GM12891 (cell line): ENCODE results near the gene KCND3.

Source experiments
- DNase-seq: peaks from one replicate; pipeline ENCODE4 v3.0.0; 2011; ENCODE audit warnings: low spot score; ENCODE audit not compliant: insufficient read length
- FAIRE-seq: peaks from 2 replicates; lab custom pipeline; 2011; peaks lifted over from hg19 to GRCh38; lab: Jason Lieb, UNC
- PAX5 ChIP-seq: IDR thresholded peaks from 2 replicates; pipeline ENCODE4 v1.6.1; 2011; ENCODE audit warnings: low read length, moderate library complexity, mild to moderate bottlenecking; ENCODE audit not compliant: insufficient read depth, severe bottlenecking
- POLR2A ChIP-seq: IDR thresholded peaks from 2 replicates; pipeline ENCODE4 v1.6.1; 2011; ENCODE audit warnings: low read depth, low read length, control low read depth
- POLR2AphosphoS5 ChIP-seq: IDR thresholded peaks from 2 replicates; pipeline ENCODE4 v1.6.1; 2011; ENCODE audit warnings: low read depth, low read length, control low read depth
- POU2F2 ChIP-seq: IDR thresholded peaks from 2 replicates; pipeline ENCODE4 v1.6.1; 2011; ENCODE audit warnings: low read depth, mild to moderate bottlenecking, control low read depth, low read length, moderate library complexity
- SPI1 ChIP-seq: IDR thresholded peaks from 2 replicates; pipeline ENCODE4 v1.6.1; 2011; ENCODE audit warnings: low read depth, low read length, control low read depth
- TAF1 ChIP-seq: IDR thresholded peaks from 2 replicates; pipeline ENCODE4 v1.6.1; 2011; ENCODE audit warnings: low read depth, low read length, control low read depth

KCND3 gene

DNA sequence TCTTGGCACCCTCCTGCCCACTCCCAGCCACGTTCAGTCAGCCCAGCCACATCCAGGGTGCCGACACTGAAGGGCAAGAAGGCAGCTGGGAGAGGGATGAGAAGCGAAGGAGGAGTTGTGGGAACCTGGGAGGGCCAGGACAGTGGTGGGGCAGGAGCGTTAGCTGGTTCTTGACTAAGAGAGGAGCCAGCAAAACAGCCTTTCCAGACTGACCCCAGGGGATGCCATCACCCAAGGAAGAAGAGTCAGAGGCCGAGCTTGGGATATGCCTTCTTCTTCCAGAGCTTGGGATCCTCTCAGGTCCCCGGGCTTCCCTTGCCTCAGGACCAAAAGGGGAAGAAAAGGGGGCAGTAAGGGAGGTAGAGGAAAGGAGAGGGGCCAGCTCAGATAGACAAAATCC lies 257.5 kb downstream of the KCND3 start:
- DNase-seq, result no peak
- FAIRE-seq, result no peak
- TF ChIP-seq POLR2AphosphoS5 (no peak), POU2F2 (no peak), TAF1 (no peak), SPI1 (no peak), PAX5 (no peak), POLR2A (no peak)

DNA sequence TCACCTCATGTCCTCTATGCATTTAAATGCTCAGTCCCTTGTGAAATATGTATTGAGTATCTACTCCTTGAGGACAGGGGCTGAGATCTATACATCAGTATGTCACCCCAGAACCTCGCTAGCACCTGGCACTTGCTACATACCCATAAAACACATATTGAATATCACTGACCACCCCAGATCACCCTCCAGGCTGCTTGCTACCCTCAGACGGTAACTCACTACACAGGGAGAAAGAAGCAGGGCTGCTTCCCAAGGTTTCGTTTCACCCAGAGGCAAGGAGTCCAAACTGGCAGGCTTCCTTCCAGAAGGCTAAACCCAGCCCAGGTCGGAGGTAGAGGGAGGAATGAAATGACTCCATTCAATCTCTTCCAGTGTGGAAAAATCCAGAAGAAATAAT lies 258.8 kb downstream of the KCND3 start:
- no peak for FAIRE-seq
- TF ChIP-seq SPI1 (no peak), POU2F2 (no peak), POLR2AphosphoS5 (no peak)
- no peak for DNase-seq

DNA sequence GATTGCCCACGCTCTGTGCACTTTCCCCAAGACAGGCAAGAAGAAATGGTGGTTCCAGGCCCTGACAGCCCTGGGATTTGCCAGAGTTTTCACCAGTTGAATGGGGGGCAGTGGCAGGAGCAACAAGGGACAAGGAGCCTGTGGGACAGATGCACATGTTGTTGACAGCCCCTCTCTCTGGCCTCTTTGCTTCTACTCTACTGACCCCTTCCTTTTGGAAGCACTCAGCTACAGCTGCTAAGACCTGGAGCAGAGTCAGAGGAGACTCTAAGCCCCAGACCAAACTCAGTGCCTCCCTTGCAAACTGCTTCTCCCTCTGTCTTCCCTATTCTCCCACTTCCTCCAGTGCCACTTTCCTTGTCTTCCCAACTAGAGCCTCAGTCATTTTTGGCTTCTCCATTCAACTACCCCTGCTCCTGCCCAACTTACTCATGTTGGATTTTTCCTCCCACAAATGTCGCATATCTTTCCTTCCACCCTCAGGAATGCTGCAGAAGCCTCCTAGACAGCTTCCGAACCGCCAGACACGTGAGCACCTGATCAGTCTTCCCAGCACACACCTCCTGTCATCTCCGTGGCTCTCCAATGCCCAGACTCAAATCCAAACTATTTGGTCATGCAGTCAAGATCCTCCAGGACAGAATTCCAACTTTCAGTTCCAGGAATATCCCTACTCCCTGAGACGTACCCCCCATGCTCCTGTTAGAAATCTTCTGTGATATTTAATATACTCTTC lies 259.4 kb downstream of the KCND3 start:
- TF ChIP-seq PAX5 (no peak), SPI1 (no peak), POLR2A (no peak), TAF1 (no peak), POLR2AphosphoS5 (no peak), POU2F2 (no peak)
- DNase-seq, result no peak
- no peak for FAIRE-seq

DNA sequence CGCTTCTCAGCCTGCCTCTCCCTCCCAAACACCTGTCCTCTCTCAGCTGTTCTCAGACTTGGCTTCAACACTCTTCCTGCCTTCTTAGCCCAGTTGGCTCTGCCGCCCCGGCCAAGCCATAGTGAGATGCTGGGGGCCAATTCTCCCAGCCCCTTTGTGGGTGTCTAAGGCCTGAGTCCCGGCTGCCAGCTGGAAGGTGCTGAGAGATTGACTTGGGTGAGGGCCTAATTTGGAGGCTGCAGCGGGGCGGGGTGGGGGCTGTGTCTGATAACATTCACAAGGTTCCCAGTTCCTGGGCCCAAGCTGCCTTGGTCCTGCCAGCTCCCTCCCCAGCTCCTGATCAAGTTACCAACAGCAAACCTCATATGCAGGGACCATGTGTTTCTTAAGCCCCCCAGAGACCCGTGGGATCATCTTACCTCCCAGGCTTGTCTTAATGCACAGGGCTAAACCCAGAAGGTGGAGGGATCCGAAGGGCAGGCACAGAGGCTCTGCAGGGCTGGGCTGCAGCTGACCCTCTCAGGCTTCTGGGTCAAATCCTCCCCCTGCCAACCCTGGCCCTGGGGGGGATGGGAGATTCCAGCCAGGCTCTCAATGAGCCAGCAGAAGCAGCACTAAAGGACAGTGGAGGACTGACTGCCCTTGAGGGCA lies 260.1 kb downstream of the KCND3 start:
- DNase-seq (no peak), FAIRE-seq (no peak)
- TF ChIP-seq PAX5, result no peak
- TF ChIP-seq TAF1, result no peak
- TF ChIP-seq POLR2A, result no peak
- TF ChIP-seq POLR2AphosphoS5, result no peak

DNA sequence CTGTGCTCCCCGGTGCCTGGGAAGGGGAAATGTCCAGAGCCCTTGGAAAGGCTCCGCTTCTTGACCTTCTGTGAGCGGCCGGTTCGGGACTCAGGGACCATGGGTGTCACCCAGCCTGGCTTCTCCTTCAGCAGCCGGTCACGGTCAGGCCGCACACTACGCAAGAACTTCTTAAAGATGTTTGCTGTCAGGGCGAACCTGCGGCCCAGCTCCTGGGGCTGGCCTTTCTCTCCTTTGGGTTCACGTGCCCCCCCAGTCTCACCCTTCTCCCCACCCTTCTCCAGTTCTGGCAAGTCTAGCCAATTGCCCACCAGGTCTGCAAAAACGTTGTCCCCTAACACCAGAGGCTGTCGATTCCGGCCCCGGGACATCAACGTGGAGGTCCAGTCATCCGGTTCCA lies 262.4 kb downstream of the KCND3 start:
- no peak for FAIRE-seq
- DNase-seq, result no peak
- TF ChIP-seq SPI1 (no peak), POLR2A (no peak), PAX5 (no peak), TAF1 (no peak), POU2F2 (no peak), POLR2AphosphoS5 (no peak)

DNA sequence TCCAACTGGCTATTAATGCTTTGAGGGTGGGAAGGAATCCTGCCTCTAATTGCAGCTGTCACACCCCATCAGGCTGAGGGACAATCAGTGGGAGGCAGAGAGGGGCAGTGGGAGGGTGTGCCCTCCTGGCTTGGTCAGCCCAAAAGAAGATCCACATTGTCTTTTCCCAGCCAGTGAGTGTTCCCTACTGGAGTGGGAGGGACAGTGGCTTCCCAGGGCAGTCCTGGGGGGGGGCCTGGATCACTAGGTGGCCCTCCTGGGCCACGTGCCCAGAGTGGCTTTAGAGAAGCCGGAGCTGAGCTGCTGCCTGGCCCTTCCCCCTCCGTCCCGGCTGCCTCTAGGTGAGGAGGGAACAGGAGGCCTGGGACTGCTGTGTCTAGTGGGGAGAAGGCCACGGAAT lies 264.3 kb downstream of the KCND3 start:
- TF ChIP-seq SPI1, result no peak
- TF ChIP-seq PAX5, result no peak
- DNase-seq (no peak), FAIRE-seq (no peak)

DNA sequence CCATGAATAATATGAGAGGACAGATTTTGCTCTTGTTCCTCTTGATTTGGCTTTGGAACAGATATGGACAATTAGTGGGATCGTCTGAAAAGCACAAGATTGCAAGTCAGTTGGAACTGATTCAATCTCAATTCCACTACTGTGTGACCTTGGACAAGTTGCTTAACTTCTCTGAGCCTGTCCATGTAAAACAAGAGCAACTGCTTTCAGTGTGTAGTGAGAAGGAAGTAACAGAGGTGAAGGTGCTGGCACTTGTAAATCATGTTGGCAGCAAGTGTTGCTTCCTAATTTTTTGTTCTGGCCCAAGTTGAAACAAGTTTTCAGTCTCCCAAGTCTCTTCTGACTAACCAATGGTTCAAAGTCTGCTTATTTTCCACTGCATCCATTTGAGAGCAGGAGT lies 265.6 kb downstream of the KCND3 start:
- DNase-seq (no peak), FAIRE-seq (no peak)
- no peak for TF ChIP-seq SPI1
- TF ChIP-seq POLR2A, result no peak
- no peak for TF ChIP-seq TAF1
- no peak for TF ChIP-seq POU2F2
- TF ChIP-seq PAX5, result no peak

DNA sequence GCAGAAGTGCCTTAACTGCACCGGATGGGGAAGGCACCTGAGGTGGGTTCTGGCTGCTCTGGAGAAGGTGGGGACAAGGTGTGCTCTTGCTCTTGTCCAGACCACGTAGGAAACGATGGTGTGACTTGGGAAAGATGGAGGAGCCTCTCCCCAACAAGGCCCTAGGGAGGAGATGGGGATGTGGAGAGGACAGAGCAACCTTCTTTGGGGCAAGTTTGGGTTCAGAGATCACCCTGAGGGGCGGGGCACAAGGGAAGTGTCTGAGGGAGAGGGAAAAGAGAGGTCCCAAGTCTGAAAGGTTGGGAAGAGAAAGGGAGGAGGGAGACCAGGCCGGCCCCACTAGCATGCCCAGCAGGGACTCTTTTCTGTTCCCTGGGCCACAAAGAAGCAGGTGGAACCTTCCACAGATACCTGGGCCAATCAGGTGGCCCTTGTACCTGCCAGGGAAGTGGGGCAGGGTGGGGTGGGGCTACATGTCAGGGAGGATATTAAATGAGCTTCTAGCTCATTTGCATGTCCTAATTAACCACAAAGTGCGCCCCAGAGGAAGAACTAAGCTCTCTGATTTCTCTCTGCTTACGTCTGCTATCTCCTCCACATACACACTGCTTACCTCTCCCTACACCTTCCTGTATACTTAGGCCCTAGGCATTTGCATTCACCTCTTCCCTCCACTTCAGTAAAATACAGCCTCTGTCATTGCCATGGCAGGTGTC lies 266.2 kb downstream of the KCND3 start:
- FAIRE-seq (no peak), DNase-seq (no peak)
- TF ChIP-seq POLR2AphosphoS5, result no peak
- TF ChIP-seq POLR2A, result no peak
- TF ChIP-seq PAX5, result no peak
- no peak for TF ChIP-seq SPI1
- TF ChIP-seq POU2F2, result no peak
- TF ChIP-seq TAF1, result no peak

DNA sequence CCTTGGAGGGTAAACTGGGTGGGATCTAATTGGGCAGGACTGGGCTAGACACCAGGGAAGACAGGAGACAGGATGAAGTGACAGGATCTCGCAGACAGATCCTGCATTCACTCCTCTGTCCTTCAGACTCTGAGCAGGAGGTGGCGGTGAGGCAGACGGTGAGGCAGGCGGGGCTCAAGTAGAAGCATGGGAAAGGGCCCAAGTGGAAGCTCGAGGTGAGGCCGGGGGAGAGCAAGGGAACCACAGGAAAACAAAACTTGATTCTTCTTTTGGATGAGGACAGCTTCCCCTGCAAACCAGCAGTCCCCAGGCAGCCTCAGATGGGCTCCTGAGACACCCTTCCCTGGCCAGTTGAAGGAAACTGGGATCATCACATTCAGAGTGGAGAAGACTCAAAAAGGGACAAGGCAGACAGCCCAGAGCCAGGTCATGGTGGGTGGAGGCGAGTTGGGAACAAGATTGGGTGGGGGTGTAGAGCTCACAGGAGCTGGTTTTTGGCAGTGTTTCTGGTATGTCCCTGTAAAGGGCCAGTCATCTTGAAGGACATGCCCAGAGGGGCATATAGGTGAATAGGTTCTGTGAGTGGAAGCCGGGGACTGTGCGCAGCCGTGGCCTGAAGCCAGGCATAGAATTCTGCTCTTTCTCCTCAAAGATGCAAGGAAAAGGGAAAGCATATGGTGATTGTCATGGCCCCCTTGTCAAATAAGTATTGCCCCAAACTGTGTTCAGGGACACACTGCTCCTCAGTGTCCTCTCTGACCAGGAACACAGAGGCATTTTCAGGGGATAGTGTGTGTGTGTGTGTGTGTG lies 268.3 kb downstream of the KCND3 start:
- FAIRE-seq (no peak), DNase-seq (no peak)
- TF ChIP-seq POU2F2, result no peak
- TF ChIP-seq POLR2AphosphoS5, result no peak
- TF ChIP-seq POLR2A, result no peak; the same call in 1 of the 2 replicates
- TF ChIP-seq SPI1, result no peak
- no peak for TF ChIP-seq PAX5
- TF ChIP-seq TAF1, result no peak
